Measurements from ENCODE around the gene PWWP2A.
"Not testable (repeated sequence)": the region's sequence is repeated elsewhere in the genome, so short reads cannot be mapped to it uniquely, and the experiment has no call there.

PWWP2A gene

DNA sequence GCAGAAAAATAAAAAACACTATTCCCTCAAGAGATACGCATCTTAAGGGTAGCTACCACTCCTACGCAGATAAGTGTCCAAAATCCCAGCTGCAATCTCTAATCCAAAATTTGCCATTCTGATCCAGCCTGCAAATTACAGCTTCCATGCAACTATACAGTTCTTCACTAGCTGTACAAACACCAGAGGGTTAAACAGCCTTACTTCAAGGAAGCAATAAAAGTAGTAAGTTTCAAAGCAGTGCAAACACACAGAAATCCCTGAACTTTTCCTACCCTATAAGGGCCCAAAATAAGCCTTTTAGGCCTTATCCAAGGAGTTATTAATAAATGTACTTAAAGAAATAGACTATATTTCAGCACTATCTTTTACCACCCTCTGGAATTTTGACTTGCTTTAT is 39.5 kb downstream of the PWWP2A start:
- peaks cover 9% of the 10 kb centered on the region for H3K36me3 ChIP-seq (ENCODE audit: control insufficient read depth, insufficient read depth, low read length)
- no peak overlapping the region for H3K4me3 ChIP-seq (ENCODE audit: insufficient read depth, low read depth, low read length)
- 94 to 95% methylated on average over 2 of the region's 2 CpGs for WGBS, 2 experiments
- H3K27ac ChIP-seq (ENCODE audit: insufficient read depth, low read depth, low read length, poor library complexity, severe bottlenecking): no peak overlapping the region
- no peaks in the 10 kb centered on the region for H3K9me3 ChIP-seq (ENCODE audit: control insufficient read depth, low read length)
- peaks cover 6% of the 10 kb centered on the region for H3K4me1 ChIP-seq (ENCODE audit: control insufficient read depth, insufficient read depth, low read length)
- no peaks in the 10 kb centered on the region for H3K27me3 ChIP-seq (ENCODE audit: control insufficient read depth, insufficient read depth, low read length, poor library complexity, severe bottlenecking)

DNA sequence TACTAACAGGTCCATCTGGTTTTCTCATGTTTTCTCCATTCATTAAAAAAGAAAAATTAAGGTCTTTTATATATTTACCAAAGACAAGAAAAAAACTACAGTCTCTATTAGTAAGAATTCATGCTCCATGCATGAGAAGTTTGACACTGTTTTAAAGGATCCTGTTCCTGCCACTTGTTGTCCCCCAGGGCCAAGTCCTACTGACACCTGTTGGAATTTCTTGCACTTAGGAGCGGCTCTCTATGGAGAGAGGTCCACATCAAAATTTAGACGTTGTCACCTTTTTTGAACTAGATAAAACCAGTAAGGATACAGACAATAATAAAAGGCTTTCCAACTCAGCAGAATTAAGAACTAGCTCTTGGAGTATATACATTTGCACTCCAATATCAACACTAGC is 42.3 kb downstream of the PWWP2A start:
- 95 to 100% methylated on average over 2 of the region's 2 CpGs for WGBS, 2 experiments
- H3K36me3 ChIP-seq (ENCODE audit: control insufficient read depth, insufficient read depth, low read length): peaks cover 9% of the 10 kb centered on the region
- no peaks in the 10 kb centered on the region for H3K27me3 ChIP-seq (ENCODE audit: control insufficient read depth, insufficient read depth, low read length, poor library complexity, severe bottlenecking)
- no peaks in the 10 kb centered on the region for H3K9me3 ChIP-seq (ENCODE audit: control insufficient read depth, low read length)
- H3K4me1 ChIP-seq (ENCODE audit: control insufficient read depth, insufficient read depth, low read length): no peaks in the 10 kb centered on the region
- no peak overlapping the region for H3K4me3 ChIP-seq (ENCODE audit: insufficient read depth, low read depth, low read length)
- no peak overlapping the region for H3K27ac ChIP-seq (ENCODE audit: insufficient read depth, low read depth, low read length, poor library complexity, severe bottlenecking)

DNA sequence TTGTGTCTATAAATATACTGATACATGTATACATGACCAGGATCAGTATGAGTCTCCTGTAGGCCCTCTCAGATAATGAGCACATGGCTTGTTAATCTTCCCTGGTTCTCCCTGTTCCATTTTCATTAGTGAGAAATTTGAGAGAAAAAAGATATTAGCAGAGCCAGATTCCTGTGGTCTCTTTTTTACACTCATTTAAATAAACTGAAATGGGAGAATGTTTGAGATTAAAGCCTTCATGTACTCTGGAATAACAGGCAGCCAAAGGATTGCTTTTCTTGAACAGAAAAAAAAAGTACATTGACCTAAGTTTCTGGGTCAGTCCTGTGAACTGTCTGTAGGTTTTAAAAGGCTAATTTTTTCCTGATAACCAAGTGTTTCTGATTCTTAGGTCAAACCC is 44.2 kb downstream of the PWWP2A start:
- no peak overlapping the region for H3K4me3 ChIP-seq (ENCODE audit: insufficient read depth, low read depth, low read length)
- no peaks in the 10 kb centered on the region for H3K9me3 ChIP-seq (ENCODE audit: control insufficient read depth, low read length)
- no peaks in the 10 kb centered on the region for H3K27me3 ChIP-seq (ENCODE audit: control insufficient read depth, insufficient read depth, low read length, poor library complexity, severe bottlenecking)
- H3K36me3 ChIP-seq (ENCODE audit: control insufficient read depth, insufficient read depth, low read length): peaks cover 9% of the 10 kb centered on the region
- H3K4me1 ChIP-seq (ENCODE audit: control insufficient read depth, insufficient read depth, low read length): no peaks in the 10 kb centered on the region
- H3K27ac ChIP-seq (ENCODE audit: insufficient read depth, low read depth, low read length, poor library complexity, severe bottlenecking): no peak overlapping the region

DNA sequence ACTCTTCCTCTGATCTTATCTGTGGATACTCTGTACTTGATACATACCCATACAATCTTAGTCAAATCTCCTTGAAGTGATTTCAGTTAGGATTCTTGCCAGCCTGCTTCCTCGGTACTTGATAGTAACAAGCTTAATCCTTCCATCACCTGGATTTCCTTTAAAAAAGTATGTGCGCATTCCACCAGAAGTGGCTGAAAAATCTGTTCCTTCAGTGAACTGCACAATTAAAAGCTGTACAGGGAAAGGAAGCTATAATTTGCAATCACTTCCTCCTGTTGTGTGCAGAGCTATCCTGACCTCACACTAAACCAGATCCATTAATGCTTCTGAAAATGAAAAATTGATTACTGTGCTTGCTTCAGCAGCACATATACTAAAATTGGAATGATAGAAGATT is 47.3 kb downstream of the PWWP2A start:
- Histone ChIP-seq H3K36me3 (ENCODE audit: control insufficient read depth, insufficient read depth, low read length) (no peaks in the 10 kb centered on the region), H3K27me3 (ENCODE audit: control insufficient read depth, insufficient read depth, low read length, poor library complexity, severe bottlenecking) (no peaks in the 10 kb centered on the region), H3K9me3 (ENCODE audit: control insufficient read depth, low read length) (no peaks in the 10 kb centered on the region), H3K27ac (ENCODE audit: insufficient read depth, low read depth, low read length, poor library complexity, severe bottlenecking) (no peak overlapping the region), H3K4me3 (ENCODE audit: insufficient read depth, low read depth, low read length) (no peak overlapping the region), H3K4me1 (ENCODE audit: control insufficient read depth, insufficient read depth, low read length) (no peaks in the 10 kb centered on the region)
- WGBS, 2 experiments: 92 to 97% methylated on average over 2 of the region's 2 CpGs

DNA sequence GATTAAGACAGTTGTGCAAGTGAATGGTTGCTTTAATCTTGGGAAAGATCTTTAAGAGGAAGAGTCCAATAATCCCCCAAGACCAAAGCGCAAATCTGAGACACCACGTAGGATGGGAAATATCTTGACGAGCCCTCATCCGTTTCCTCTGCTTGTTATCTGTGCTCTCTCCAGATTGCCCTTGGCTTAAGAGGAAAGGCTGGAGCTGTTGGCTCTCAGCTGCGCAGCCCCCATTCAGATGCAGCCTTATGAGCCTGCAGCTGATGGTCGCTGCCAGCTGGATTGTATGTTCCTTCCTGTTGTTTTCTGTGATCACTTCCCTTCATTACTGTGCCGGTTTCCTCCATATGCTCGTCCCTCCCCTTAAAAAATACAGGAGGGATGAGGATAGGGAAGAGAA is 47.7 kb downstream of the PWWP2A start:
- Histone ChIP-seq H3K36me3 (ENCODE audit: control insufficient read depth, insufficient read depth, low read length) (no peaks in the 10 kb centered on the region), H3K27me3 (ENCODE audit: control insufficient read depth, insufficient read depth, low read length, poor library complexity, severe bottlenecking) (no peaks in the 10 kb centered on the region), H3K4me3 (ENCODE audit: insufficient read depth, low read depth, low read length) (no peak overlapping the region), H3K27ac (ENCODE audit: insufficient read depth, low read depth, low read length, poor library complexity, severe bottlenecking) (no peak overlapping the region), H3K9me3 (ENCODE audit: control insufficient read depth, low read length) (no peaks in the 10 kb centered on the region), H3K4me1 (ENCODE audit: control insufficient read depth, insufficient read depth, low read length) (no peaks in the 10 kb centered on the region)
- WGBS, 2 experiments: 89 to 92% methylated on average over 7 to 8 of the region's 8 CpGs

DNA sequence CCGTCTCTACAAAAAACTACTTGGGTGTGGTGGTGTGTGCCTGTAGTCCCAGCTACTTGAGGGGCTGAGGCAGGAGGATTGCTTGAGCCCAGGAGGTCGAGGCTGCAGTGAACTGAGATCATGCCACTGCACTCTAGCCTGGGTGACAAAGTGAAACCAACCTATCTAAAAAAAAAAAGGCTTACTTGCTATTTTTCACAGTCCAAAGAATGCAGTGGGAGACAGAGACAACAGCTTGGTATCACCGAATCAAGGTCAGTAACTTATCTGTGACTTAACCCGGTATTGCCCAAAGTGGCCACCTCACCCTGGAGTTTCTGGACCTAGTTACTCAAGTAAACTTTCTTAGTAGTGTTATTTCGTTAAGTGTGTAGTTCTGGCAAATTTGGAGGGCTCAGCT is 50.1 kb downstream of the PWWP2A start:
- whole genome bisulfite sequencing, 2 experiments: 90 to 95% methylated on average over 5 of the region's 5 CpGs

DNA sequence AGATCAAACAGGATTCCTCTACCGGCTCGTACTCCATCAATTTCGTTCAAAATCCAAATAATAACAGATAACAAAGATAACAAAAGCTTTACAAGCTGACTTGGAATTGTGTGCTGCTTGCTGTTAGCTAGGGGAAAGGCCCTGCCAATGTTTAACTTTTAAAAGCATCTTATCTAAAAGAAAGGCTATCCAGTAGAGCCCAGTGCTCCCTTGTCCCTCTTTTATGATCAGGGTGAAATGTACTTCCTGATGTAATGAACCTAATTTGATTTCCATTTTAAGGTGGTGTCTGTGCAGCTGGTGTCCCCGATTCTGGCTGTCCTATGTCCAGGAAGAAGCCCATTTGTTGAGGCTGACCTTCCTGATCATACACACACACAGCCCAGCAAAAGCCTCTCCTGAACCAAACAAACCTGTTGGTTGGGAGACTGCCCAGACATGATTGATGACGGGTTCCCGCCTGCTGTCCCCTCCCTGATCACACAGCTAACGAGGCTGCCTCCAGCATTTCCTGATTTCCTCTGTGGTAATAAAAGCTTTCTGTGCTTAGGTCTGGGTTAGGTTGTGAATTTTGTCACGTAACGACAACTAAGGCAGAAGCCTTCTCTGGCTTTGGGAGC is 54.1 kb downstream of the PWWP2A start:
- Histone ChIP-seq H3K36me3 (ENCODE audit: control insufficient read depth, insufficient read depth, low read length) (no peaks in the 10 kb centered on the region), H3K4me3 (ENCODE audit: insufficient read depth, low read depth, low read length) (no peak overlapping the region), H3K9me3 (ENCODE audit: control insufficient read depth, low read length) (no peaks in the 10 kb centered on the region), H3K27ac (ENCODE audit: insufficient read depth, low read depth, low read length, poor library complexity, severe bottlenecking) (no peak overlapping the region), H3K4me1 (ENCODE audit: control insufficient read depth, insufficient read depth, low read length) (no peaks in the 10 kb centered on the region), H3K27me3 (ENCODE audit: control insufficient read depth, insufficient read depth, low read length, poor library complexity, severe bottlenecking) (no peaks in the 10 kb centered on the region)
- WGBS, 2 experiments: 92 to 94% methylated on average over 9 of the region's 9 CpGs

More for the DNA sequence above, 50.1 kb downstream of the PWWP2A start:
- H3K27ac ChIP-seq (ENCODE audit: insufficient read depth, low read depth, low read length, poor library complexity, severe bottlenecking); H3K27me3 ChIP-seq (ENCODE audit: control insufficient read depth, insufficient read depth, low read length, poor library complexity, severe bottlenecking); H3K9me3 ChIP-seq (ENCODE audit: control insufficient read depth, low read length); H3K4me1 ChIP-seq (ENCODE audit: control insufficient read depth, insufficient read depth, low read length); H3K36me3 ChIP-seq (ENCODE audit: control insufficient read depth, insufficient read depth, low read length); H3K4me3 ChIP-seq (ENCODE audit: insufficient read depth, low read depth, low read length): not testable (repeated sequence)

DNA sequence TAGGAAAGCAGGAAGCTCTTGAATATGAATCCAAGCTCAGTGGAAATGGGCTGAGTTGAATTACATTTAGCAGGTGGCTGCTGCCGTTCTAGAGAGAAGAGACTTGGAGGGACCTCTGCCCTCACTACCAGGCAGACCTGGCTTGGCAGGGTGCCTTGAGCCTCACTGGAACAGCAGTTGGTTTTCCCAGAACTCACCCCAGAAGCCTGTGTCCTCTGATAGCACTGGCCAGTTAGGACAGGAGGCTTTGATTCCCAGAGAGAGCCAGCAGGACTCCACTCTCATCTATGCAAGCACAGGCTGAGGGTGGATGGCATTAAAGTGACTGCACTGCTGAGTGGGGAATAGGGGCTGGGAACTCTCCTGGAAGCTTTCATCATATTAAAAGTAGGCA is 54.8 kb downstream of the PWWP2A start:
- H3K27ac ChIP-seq (ENCODE audit: insufficient read depth, low read depth, low read length, poor library complexity, severe bottlenecking): no peak overlapping the region
- no peaks in the 10 kb centered on the region for H3K4me1 ChIP-seq (ENCODE audit: control insufficient read depth, insufficient read depth, low read length)
- H3K27me3 ChIP-seq (ENCODE audit: control insufficient read depth, insufficient read depth, low read length, poor library complexity, severe bottlenecking): no peaks in the 10 kb centered on the region
- H3K9me3 ChIP-seq (ENCODE audit: control insufficient read depth, low read length): no peaks in the 10 kb centered on the region
- WGBS, 2 experiments: 58 to 74% methylated on average over 1 of the region's 1 CpG
- H3K36me3 ChIP-seq (ENCODE audit: control insufficient read depth, insufficient read depth, low read length): no peaks in the 10 kb centered on the region
- no peak overlapping the region for H3K4me3 ChIP-seq (ENCODE audit: insufficient read depth, low read depth, low read length)

DNA sequence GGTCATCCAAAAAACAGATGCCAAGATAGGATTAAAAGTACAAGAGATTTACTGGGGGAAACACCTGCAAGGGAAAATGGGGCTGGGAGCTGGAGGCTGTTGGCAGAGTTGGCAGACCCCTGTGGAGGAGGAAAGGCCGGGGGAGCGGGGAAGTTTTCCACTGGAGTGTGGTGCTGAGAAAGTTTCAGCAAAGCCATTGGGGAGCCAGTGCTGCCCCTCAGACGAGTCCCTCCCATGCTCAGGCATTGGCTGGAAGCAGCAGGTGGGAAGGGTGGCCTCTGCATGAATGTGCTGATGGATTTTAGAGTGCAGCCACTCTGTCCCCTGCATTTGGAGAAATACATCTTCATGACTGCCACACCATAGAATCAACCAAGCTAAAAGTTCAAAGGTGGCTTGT is 57.5 kb downstream of the PWWP2A start:
- 60 to 63% methylated on average over 3 of the region's 3 CpGs for WGBS, 2 experiments
- peaks cover 3% of the 10 kb centered on the region for H3K36me3 ChIP-seq (ENCODE audit: control insufficient read depth, insufficient read depth, low read length)

DNA sequence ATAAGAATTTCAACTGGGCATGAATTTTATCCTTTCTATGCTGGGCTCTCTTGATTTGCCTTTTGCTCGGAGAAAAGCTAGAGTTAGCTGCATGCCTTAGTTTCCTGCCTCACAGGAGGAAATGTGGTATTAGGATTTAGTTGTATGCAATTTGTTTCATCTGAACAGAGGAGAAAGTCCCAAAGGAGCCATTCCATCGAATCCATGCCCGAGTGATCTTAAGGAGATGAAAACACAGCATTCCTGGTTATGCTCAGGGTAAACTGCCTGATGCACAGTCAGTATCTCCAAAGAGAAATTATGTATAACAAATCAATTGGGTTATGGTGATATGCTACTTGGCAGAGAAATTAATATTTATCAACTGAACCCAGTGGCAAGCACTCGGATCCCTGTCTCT is 59.2 kb downstream of the PWWP2A start:
- Histone ChIP-seq H3K4me3 (ENCODE audit: insufficient read depth, low read depth, low read length) (no peak overlapping the region), H3K36me3 (ENCODE audit: control insufficient read depth, insufficient read depth, low read length) (peaks cover 14% of the 10 kb centered on the region), H3K27me3 (ENCODE audit: control insufficient read depth, insufficient read depth, low read length, poor library complexity, severe bottlenecking) (no peaks in the 10 kb centered on the region), H3K27ac (ENCODE audit: insufficient read depth, low read depth, low read length, poor library complexity, severe bottlenecking) (no peak overlapping the region), H3K9me3 (ENCODE audit: control insufficient read depth, low read length) (no peaks in the 10 kb centered on the region), H3K4me1 (ENCODE audit: control insufficient read depth, insufficient read depth, low read length) (no peaks in the 10 kb centered on the region)
- 96% methylated on average over 4 of the region's 4 CpGs for WGBS, 2 experiments

More for the DNA sequence above, 57.5 kb downstream of the PWWP2A start:
- Histone ChIP-seq H3K4me1 (ENCODE audit: control insufficient read depth, insufficient read depth, low read length) (no peaks in the 10 kb centered on the region), H3K9me3 (ENCODE audit: control insufficient read depth, low read length) (no peaks in the 10 kb centered on the region), H3K27me3 (ENCODE audit: control insufficient read depth, insufficient read depth, low read length, poor library complexity, severe bottlenecking) (no peaks in the 10 kb centered on the region), H3K27ac (ENCODE audit: insufficient read depth, low read depth, low read length, poor library complexity, severe bottlenecking) (no peak overlapping the region), H3K4me3 (ENCODE audit: insufficient read depth, low read depth, low read length) (no peak overlapping the region)

DNA sequence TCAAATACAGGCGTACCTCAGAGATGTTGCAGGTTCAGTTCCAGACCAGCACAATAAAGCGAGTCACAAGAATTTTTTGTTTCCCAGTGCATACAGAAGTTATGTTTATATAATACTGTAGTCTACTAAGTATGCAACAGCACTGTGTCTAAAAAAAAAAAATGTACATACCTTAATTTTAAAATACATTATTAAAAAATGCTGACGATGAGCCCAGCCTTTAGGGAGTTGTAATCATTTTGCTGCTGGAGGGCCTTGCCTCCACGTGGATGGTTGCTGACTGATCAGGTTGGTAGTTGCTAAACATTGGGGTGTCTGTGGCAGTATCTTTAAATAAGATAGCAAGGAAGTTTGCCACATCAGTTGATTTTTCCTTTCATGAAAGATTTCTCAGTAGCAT is 62.0 kb downstream of the PWWP2A start:
- H3K4me3 ChIP-seq (ENCODE audit: insufficient read depth, low read depth, low read length): no peak overlapping the region
- 90 to 94% methylated on average over 4 of the region's 4 CpGs for WGBS, 2 experiments
- peaks cover 14% of the 10 kb centered on the region for H3K36me3 ChIP-seq (ENCODE audit: control insufficient read depth, insufficient read depth, low read length)
- H3K27me3 ChIP-seq (ENCODE audit: control insufficient read depth, insufficient read depth, low read length, poor library complexity, severe bottlenecking): no peaks in the 10 kb centered on the region
- no peaks in the 10 kb centered on the region for H3K4me1 ChIP-seq (ENCODE audit: control insufficient read depth, insufficient read depth, low read length)
- H3K9me3 ChIP-seq (ENCODE audit: control insufficient read depth, low read length): no peaks in the 10 kb centered on the region
- no peak overlapping the region for H3K27ac ChIP-seq (ENCODE audit: insufficient read depth, low read depth, low read length, poor library complexity, severe bottlenecking)

All from ectodermal cell (in vitro differentiated cells).